HG03159 (cell line): ENCODE measurements around the gene IER3.

Experiments
- ATAC-seq: cut with Tn5 transposase; IDR thresholded peaks from one replicate; pipeline ENCODE4 v1.9.1; 2021; ENCODE audit warnings: mild to moderate bottlenecking, moderate library complexity; ENCODE audit not compliant: unreplicated experiment

IER3 gene

GRCh38 chr6:30709101-30709868 lies 35.1 kb downstream of the IER3 start:
- ATAC-seq: no peak

GRCh38 chr6:30707281-30707850 lies 37.0 kb downstream of the IER3 start:
- ATAC-seq: no peak

GRCh38 chr6:30705620-30706019 lies 38.7 kb downstream of the IER3 start:
- ATAC-seq: no peak

DNA sequence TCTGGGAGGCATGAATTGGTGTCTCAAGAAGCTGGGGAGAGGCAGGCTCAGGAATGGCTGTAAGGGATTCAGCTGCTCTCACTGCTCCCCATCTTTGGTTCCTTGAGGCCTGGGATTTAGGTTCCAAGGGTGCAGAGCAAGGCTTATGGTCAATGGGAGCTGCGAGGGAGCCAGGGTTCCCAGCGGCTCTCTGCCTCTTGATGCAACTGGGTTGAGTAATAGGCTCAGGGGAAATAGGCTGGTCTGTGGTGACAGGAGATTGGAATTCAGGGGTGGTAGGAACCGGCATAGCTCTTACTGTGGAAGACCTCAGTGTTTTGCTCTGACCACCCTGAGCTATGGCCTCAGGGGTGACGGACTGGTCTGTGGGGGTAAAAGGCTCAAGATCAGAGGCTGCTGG lies 40.5 kb downstream of the IER3 start:
- no peak for ATAC-seq

DNA sequence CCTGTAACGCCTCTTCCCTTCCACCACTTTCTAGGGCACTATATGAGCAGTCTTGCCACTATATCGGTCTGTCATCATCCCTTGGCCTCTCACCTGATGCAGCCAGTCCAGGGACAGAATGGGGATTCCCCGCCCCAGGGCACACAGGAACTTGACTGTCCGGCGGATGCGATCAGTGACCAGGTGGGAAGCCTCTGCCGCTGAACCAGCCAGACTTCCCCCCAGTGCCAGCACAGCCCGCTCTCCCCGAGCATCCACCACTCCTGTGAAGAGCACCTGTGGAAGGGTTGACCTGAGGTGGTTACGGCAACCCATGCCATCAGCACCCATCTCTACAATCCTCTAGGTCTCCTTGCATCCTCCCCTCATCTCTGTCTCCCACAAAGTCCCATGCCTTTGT lies 41.3 kb downstream of the IER3 start:
- no peak for ATAC-seq

GRCh38 chr6:30700340-30700739 lies 44.0 kb downstream of the IER3 start:
- ATAC-seq: no peak

DNA sequence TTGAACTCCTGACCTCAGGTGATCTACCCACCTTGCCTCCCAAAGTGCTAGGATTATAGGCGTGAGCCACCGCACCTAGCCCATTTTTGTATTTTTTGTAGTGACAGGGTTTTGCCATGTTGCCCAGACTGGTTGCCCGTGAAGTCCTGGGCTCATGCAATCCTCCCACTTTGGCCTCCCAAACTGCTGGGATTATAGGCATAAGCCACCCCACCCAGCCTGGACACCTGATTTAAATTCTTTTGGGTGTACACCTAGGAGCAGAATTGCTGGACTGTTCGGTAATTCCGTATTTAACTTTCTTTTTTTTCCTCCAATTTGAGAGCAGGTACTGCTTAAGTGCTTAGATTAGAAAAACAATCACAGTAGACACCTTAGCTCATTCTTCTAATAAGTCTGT lies 47.9 kb downstream of the IER3 start:
- no peak for ATAC-seq
